ENCODE data around the gene TMEM14A.

DNA sequence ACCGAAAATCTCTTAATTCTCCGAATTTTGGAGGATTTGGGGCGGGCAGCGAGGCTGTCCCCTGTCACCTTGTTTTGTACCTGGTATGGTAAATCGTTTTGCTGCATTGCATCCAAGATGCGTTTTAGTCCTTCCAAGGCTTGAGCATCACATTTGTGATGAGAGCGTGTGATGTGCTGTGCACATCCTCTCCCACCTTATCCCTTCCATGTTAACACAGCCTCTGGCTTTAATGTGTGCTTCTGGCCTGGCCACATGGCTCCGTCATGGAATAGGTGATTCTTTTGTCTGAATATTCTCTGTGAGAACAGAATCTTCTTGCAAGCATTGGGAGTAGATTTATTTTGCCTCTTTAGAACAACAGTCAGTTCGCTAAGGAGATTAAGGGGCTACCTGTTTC lies 763 bp downstream of the TMEM14A start:
- TF ChIP-seq POLR2A (IDR thresholded peaks at IDR 0.05) (no peak), CTCF (IDR thresholded peaks at IDR 0.05) (no peak)
